ENCODE data around the gene TRAPPC14.
"Not testable (repeated sequence)": the region's sequence is repeated elsewhere in the genome, so short reads cannot be mapped to it uniquely, and the experiment has no call there.

TRAPPC14 gene

GRCh38 chr7:100158229-100159098, at the start of gene TRAPPC14:
TSS of gene TRAPPC14 (minus strand) at chr7:100158723. CDS start at chr7:100158499, 224 bp downstream.
- peak; percentile 22 for DNase-seq (ENCODE audit: low read depth)

GRCh38 chr7:100204454-100204853, 45.9 kb upstream of the TRAPPC14 start:
- no peak for DNase-seq (ENCODE audit: low read depth)

- no peak for DNase-seq (ENCODE audit: low read depth)
These were observed 42.2 kb upstream of the TRAPPC14 start for GRCh38 chr7:100200693-100201092.

GRCh38 chr7:100198266-100198665, 39.7 kb upstream of the TRAPPC14 start:
- no peak for DNase-seq (ENCODE audit: low read depth)

GRCh38 chr7:100195901-100196322, 37.4 kb upstream of the TRAPPC14 start:
- not testable (repeated sequence) for DNase-seq (ENCODE audit: low read depth)

- no peak for DNase-seq (ENCODE audit: low read depth)
These were observed 36.7 kb upstream of the TRAPPC14 start for GRCh38 chr7:100195222-100195621.

GRCh38 chr7:100192969-100193368, 34.4 kb upstream of the TRAPPC14 start:
- DNase-seq (ENCODE audit: low read depth), result no peak

GRCh38 chr7:100192281-100192862, 33.8 kb upstream of the TRAPPC14 start:
- DNase-seq (ENCODE audit: low read depth), result not testable (repeated sequence)

- DNase-seq (ENCODE audit: low read depth), result no peak
These were observed 33.3 kb upstream of the TRAPPC14 start for GRCh38 chr7:100191775-100192174.

GRCh38 chr7:100190048-100190711, 31.7 kb upstream of the TRAPPC14 start:
- no peak for DNase-seq (ENCODE audit: low read depth)

- no peak for DNase-seq (ENCODE audit: low read depth)
These were observed 30.5 kb upstream of the TRAPPC14 start for GRCh38 chr7:100189061-100189460.

GRCh38 chr7:100185726-100186125, 27.2 kb upstream of the TRAPPC14 start:
- DNase-seq (ENCODE audit: low read depth), result no peak

GRCh38 chr7:100183090-100183489, 24.6 kb upstream of the TRAPPC14 start:
- DNase-seq (ENCODE audit: low read depth), result not testable (repeated sequence)

- not testable (repeated sequence) for DNase-seq (ENCODE audit: low read depth)
These were observed 24.1 kb upstream of the TRAPPC14 start for GRCh38 chr7:100182616-100183015.

- not testable (repeated sequence) for DNase-seq (ENCODE audit: low read depth)
These were observed 21.6 kb upstream of the TRAPPC14 start for GRCh38 chr7:100180084-100180483.

GRCh38 chr7:100177045-100178001, 18.8 kb upstream of the TRAPPC14 start, which contains the start of the genes GPC2 and STAG3:
TSS of gene GPC2 (minus strand) at chr7:100177381. CDS start at chr7:100177199, 182 bp downstream.
TSS of gene STAG3 (plus strand) at chr7:100177918. CDS start at chr7:100180557, 2,639 bp downstream.
- peak; percentile 90 for DNase-seq (ENCODE audit: low read depth)

GRCh38 chr7:100176096-100177044, 17.8 kb upstream of the TRAPPC14 start:
- DNase-seq (ENCODE audit: low read depth), result no peak

GRCh38 chr7:100175296-100175935, 16.9 kb upstream of the TRAPPC14 start:
- DNase-seq (ENCODE audit: low read depth), result no peak

- DNase-seq (ENCODE audit: low read depth), result no peak
These were observed 16.1 kb upstream of the TRAPPC14 start for GRCh38 chr7:100174582-100174981.

All from HS-5 (cell line).